CD4-positive, alpha-beta T cell treated with Interleukin-15 for 4 hours (primary cell): ENCODE results near the gene PRDM11.

Experiments used
- DNase-seq: peaks from one replicate; pipeline ENCODE4 v3.0.0-alpha.2; 2020; ENCODE audit warnings: low spot score

PRDM11 gene

GRCh38 chr11:45142241-45143055 is 4.0 kb upstream of the PRDM11 start:
- no peak for DNase-seq

DNA sequence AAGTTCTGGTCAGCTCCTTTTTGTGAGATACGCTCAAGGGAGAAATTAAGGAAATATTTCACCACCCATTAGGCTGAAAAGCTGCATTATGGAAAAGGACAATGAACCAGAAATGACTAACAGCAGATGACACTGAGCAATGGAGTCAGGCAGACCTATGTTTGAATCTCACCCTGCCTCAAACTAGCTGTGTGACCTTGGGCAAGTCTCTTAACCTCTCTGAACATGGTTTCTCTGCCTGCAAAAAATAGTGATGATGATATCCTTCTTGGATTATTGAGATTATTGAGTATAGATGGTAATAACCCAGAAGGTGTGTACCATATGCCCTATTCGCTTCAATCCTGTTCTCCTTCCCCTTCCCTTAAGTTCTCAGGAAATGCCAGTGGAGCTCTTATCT is 2.9 kb upstream of the PRDM11 start:
- no peak for DNase-seq

GRCh38 chr11:45144126-45145082 is 2.0 kb upstream of the PRDM11 start:
- no peak for DNase-seq

GRCh38 chr11:45145083-45145378 is 1.4 kb upstream of the PRDM11 start:
- no peak for DNase-seq

DNA sequence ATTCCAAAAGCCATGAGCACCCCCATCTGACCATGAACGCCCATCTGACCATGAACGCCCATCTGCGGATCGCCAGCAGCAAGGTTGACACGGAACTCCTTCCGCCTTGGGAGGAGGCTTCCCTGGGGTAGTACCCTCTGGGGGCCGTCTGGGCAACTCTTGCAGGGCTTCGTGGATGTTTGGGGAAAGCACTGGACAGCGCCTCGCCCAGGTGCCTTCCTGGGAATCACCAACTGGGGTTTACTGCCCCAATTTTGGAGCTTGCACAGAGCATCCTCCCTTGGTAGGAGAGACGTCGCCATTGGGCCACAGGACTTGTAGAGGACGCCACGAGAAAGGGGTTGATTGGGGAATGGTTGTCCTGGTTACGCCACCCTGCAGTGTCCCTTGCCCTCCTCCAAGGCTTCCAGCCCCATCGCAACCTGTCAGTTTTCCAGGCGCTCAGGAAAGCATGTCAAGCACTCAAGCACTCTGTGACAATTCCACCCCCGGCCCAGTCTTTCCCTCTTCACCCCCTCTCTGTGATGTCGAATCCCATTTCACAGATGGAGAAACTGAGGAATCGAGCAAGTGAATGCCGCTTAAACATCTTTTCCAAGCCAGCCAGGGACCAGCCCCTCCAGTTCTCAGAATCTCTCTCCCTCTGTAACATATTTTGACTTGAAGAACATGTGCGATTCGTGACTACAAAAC is 914 bp upstream of the PRDM11 start:
- DNase-seq: no peak

GRCh38 chr11:45147017-45147728 is 734 bp downstream of the PRDM11 start:
- DNase-seq: peak; percentile 95

GRCh38 chr11:45147891-45148675 is 1.6 kb downstream of the PRDM11 start:
- no peak for DNase-seq

DNA sequence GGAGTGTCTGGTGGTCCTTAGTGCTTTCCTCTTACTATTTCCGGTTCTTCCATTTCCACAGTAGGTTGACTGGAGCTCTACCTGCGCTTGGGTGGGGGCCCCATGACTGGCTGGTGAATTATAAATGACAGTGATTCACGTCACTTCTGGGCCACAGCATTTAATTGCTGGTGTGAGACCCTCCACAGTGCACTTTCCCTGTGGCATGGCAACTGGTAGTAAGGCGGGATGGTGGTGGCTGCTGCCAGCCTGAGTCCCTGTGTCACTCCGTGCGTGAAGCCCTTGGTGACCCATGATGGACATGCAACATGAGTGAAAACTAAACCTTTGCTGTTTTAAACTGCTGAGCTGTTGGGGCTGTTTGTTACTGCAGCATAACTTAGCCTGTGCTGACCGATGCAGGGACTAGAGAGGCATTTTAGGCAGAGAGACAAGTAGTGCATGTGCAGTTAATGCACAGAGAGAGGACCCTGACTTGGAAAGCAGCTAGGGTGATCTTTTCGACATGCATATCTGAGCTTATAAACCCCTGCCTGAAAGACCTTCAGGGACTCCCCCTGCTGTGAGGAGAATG is 3.1 kb downstream of the PRDM11 start:
- no peak for DNase-seq

DNA sequence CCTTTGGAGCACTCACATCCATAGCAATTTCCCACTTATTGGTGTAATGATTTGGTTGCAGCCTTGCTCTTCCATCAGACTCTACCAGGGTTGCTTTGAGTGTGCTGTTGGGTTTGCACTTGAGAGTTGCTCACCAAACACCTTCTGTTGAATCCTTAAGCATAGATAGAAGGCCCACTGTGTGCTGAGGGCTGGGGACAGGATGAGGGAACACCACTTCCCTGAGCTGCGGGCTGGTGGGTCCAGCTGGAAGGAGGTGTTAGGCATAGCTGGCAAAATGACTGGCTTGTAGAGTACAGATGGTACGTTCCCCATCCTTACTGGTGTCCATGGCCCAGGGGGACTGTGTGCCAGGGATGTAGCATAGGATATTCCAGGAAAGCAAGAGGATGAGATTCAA is 3.9 kb downstream of the PRDM11 start:
- DNase-seq: no peak

DNA sequence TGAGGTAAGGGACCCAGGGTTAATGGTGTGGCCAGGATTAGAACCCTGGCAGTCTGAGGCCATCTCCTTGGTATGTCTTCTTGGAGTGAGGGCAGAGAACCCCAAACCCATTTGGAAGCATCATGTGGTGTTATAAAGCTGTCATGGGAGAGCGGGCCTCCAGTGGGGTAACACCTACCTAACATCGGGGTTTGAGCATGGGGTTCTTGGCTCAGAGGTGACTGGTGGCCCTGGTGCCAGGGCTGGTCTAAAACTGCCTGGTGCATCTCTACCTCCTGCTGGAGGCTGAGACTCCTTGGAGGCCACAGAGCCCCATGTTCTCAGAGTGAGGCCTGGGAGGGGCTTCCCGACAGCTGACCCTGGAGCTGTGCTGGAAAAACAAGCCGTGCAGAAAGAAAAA is 4.5 kb downstream of the PRDM11 start:
- no peak for DNase-seq

DNA sequence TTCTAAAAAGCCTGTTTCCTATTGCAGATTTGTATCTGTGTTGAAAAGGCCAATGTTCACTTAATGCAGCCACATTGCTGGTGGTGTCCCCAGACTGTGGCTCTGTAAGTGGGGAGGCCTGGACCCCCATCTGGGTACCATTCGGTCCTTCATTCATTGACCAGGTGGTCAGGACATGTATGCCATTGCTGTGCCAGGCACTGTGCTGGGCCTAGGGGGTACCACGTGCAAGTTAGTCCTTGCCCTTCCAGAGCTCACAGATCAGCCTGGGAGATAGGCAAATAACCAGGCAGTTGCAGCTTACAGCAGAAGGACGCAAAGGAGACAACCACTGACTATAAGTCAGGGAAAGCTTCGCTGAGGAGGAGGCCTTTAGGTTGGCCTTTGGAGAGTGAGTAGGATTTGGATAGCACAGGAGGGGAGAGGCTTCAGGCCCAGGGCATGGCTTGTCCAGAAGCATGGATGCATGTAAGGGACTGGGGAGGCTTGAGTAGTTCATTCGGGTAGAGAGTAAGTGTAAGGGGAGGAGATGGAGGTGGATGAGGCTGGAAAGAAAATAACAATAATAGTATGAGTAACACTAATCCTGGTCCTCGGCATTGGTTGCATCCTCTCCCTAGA is 5.0 kb downstream of the PRDM11 start:
- DNase-seq: no peak

DNA sequence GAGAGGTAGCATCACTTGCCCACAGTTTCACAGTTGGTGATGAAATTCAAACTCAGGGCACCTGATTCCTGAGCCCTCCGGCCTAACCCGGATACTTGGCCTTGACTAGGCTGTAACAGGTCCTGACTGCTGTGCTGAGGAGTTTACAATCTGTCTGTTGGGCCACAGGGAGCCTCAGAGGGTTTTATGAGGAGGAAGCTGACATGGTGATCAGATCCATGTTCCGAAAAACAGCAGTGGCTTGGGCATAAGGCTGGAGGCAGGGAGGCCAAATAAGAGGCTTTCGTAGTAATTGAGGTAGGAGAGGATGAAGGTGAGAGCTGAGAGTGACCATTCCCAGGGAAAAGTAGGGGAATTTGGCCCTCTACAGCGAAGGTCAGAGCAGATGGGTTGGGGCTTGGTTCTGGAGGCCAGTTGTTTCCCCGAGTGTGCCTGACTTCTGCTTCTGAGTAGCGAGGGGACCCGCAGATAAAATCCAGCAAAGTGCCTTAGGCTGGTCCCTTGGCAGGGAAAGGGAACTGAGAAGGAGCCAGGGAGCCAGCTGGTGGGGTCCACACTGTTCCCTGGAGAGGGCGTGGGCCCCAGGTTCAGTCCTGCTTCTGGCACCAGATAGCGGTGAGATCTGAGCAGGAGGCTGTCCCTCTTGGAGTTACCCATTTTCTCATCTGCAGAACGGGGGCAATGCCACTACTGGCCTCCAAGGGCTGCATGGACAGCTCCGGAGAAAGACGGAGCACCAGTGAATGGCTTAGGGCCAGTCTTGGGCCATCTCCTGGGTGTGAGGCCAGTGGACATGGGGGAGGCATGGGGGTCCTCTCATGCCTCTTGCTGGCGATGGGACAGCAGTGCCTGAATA is 6.5 kb downstream of the PRDM11 start:
- DNase-seq: no peak

GRCh38 chr11:45154276-45154675 is 7.8 kb downstream of the PRDM11 start:
- no peak for DNase-seq

DNA sequence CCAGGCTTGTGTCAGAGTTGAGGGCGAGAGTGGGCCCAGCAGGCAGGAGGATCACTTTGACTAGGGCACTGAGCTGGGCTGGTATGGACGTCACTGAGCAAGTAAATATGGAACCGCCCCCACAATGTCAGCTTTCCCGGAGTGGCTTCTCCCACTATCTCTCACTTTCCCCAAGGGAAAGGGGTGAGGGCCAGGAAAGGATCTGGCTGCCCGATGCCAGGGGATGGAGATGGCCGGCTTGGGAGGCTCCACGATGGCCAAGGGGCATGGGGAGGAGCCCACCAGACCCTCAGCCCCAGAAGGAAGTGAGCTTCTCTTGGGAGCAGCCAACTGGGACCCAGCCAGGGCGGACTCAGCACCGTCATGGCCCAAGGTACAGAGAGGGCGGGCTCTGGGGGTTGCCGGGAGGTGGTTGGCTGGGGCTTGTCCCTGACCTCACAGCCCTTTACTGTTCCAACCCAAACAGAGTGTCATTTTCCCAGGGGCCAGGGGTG is 8.7 kb downstream of the PRDM11 start:
- DNase-seq: no peak

DNA sequence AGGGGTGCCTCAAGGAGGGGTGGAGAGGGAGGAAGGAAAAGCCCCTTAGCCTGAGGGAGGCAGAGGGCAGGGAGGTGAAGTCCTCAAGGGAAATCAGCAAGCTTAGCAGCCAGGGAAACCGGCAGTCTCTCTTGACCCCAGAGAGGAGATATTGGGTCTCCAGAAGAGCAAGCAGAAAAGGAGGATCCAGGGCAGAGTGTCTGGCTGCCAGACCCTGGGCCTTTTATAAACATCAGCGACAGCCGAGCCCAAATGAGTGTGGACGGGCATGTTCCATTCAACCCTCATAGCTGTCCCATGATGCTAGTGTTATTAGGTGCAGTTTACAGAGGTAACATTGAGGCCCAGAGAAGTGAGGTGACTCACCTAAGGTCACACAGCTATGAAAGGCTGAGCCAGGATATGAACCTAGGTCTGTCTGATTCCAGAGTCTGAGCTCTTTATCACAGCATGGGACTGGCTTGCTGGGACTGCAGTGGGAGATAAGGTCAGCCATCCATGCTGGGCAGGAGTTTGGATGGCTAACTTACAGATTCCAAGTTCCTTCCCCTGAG is 9.3 kb downstream of the PRDM11 start:
- no peak for DNase-seq

GRCh38 chr11:45156201-45156600 is 9.8 kb downstream of the PRDM11 start:
- DNase-seq: no peak

- DNase-seq: no peak
Observed at GRCh38 chr11:45156741-45157140, 10.3 kb downstream of the PRDM11 start.

GRCh38 chr11:45157247-45158209 is 11.1 kb downstream of the PRDM11 start:
- DNase-seq: no peak
